ENCODE data around the gene PYGB. TPM values are rescaled to one million over a fixed set of nuclear protein-coding genes. Genes with fewer than 3 reads are reported as not detected.

The PYGB gene
- total RNA-seq, 1 donor = 194 TPM

DNA sequence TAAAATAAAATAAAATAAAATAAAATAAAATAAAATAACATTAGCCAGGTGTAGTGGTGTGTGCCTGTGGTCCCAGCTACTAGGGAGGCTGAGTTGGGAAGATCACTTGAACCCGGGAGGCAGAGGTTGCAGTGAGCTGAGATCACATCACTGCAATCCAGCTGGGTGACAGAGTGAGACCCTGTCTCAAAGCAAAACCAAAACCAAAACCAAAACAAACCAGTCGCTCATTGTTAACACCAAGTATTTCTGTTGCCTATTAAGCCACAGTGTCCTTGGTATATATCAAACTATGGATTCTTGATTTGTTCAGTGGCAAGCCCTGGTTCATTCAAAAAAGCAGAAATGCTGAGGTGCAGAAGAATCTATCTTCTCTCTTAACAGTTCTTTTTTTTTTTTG, 65.7 kb downstream of the PYGB start:
- peaks cover 7% of the 10 kb centered on the region for H3K79me2 ChIP-seq (ENCODE audit: insufficient read depth, low read length)
- peaks cover 3% of the 10 kb centered on the region for H3K36me3 ChIP-seq (ENCODE audit: insufficient read depth, low read length)
- no peaks in the 10 kb centered on the region for H3K27me3 ChIP-seq (ENCODE audit: insufficient read depth, low read length)
- no peaks in the 10 kb centered on the region for H4K20me1 ChIP-seq (ENCODE audit: insufficient read depth, low read length)
- no peak overlapping the region for H3K4me2 ChIP-seq (ENCODE audit: insufficient read depth, low read length)
- TF ChIP-seq, protein P1, sequence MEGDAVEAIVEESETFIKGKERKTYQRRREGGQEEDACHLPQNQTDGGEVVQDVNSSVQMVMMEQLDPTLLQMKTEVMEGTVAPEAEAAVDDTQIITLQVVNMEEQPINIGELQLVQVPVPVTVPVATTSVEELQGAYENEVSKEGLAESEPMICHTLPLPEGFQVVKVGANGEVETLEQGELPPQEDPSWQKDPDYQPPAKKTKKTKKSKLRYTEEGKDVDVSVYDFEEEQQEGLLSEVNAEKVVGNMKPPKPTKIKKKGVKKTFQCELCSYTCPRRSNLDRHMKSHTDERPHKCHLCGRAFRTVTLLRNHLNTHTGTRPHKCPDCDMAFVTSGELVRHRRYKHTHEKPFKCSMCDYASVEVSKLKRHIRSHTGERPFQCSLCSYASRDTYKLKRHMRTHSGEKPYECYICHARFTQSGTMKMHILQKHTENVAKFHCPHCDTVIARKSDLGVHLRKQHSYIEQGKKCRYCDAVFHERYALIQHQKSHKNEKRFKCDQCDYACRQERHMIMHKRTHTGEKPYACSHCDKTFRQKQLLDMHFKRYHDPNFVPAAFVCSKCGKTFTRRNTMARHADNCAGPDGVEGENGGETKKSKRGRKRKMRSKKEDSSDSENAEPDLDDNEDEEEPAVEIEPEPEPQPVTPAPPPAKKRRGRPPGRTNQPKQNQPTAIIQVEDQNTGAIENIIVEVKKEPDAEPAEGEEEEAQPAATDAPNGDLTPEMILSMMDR (IDR thresholded peaks at IDR 0.05; ENCODE audit: extremely low read depth, low read depth, low read length) = no peak
- no peak for DNase-seq (ENCODE audit: insufficient read length, low spot score, missing footprints)
- H3K9me3 ChIP-seq (ENCODE audit: low read depth, low read length) = no peaks in the 10 kb centered on the region
- H3K27ac ChIP-seq (ENCODE audit: low read depth, low read length) = no peak overlapping the region
- no peak overlapping the region for H3K4me3 ChIP-seq (ENCODE audit: insufficient read depth, low read length)
- peaks cover 42% of the 10 kb centered on the region for H3K4me1 ChIP-seq (ENCODE audit: insufficient read depth, low read length)
- no peak overlapping the region for H2AFZ ChIP-seq (ENCODE audit: low read length)

DNA sequence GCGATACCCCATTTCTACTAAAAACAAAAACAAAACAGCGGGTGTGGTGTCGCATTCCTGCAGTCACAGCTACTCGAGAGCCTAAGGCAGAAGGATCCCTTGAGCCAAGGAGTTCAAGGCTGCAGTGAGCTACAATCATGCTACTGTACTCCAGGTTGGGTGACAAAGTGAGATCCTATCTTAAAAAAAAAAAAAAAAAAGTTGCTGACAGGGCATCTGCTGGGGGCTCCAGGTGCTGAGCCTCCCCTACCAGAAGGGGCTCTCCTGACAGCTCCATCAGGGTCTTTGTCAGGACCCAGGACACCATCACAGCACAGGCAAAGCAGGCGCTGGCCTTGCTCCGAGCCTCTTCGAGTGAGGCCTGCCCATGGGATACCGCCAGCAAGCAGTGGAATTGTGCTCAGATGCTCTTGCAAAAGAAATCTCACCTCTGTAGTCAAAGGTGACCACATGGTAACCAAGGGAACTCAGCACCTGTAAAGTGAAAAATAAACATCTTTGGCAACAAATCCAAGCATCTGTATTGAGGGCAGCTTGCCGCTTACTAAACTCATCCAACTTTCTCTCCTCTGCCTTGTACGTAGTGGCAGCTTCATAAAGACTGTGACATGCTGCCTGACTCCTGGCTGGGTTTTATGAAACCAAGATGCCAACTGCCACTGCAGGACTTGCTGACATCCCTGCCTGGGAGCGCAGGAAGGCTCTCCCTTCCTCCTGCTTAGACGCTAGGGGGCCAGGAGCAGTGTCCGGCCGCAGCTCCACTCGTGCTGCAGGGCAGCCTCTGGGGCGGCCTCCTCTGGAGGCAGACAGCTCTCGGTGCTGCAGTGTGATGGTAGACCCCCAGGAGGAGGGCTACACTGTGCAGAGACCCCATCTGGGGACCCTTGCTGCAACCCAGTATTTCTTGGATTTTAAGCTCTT, 66.9 kb downstream of the PYGB start:
- Histone ChIP-seq H3K4me2 (ENCODE audit: insufficient read depth, low read length) (peak overlapping the region; percentile 64), H2AFZ (ENCODE audit: low read length) (no peak overlapping the region), H3K27ac (ENCODE audit: low read depth, low read length) (peak overlapping the region; percentile 70), H3K4me3 (ENCODE audit: insufficient read depth, low read length) (no peak overlapping the region), H3K27me3 (ENCODE audit: insufficient read depth, low read length) (no peaks in the 10 kb centered on the region), H3K9me3 (ENCODE audit: low read depth, low read length) (no peaks in the 10 kb centered on the region), H3K79me2 (ENCODE audit: insufficient read depth, low read length) (peaks cover 7% of the 10 kb centered on the region), H4K20me1 (ENCODE audit: insufficient read depth, low read length) (peaks cover 5% of the 10 kb centered on the region), H3K36me3 (ENCODE audit: insufficient read depth, low read length) (peaks cover 3% of the 10 kb centered on the region), H3K4me1 (ENCODE audit: insufficient read depth, low read length) (peaks cover 31% of the 10 kb centered on the region)
- peak; percentile 85 for DNase-seq (ENCODE audit: insufficient read length, low spot score, missing footprints)
- TF ChIP-seq, protein P1 (IDR thresholded peaks at IDR 0.05; ENCODE audit: extremely low read depth, low read depth, low read length) = peak; percentile 46

DNA sequence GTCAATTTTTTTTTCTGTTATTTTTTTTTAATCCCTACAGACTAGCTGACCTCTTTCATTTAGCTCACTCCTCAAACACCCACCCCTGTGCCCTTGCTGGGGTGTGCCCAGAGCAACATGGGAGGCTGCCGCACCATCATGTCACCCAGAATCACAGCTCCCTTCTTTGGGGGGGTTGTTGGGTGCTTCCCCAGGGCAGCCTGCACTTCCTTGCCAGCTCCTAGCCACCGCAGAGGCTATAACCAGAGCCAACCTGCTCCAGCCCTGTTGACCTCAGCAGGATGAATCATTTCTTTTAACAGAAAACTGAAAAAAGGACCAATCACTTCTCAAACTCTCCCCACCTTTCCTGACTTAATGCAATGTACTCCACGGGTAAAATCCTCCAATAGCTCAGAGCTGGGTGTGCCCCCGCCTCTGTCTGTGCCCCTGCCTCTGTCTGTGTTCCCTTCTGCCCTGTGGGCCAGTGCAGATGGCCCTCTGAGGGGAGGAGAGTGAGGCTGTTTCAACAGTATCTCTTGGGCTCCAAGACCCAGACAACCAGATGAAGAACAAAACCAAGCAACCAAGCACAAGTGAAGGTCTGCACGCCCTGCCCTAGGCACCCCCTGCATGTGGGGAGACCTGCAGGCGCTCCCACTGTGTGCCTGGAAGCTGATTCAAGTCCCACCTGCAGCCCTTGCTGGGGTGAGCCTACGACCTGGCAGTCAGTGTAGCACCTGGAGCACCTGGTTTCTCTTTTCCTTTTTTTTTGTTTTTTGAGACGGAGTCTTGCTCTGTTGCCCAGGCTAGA, 67.7 kb downstream of the PYGB start:
- peak overlapping the region; percentile 54 for H2AFZ ChIP-seq (ENCODE audit: low read length)
- peaks cover 5% of the 10 kb centered on the region for H4K20me1 ChIP-seq (ENCODE audit: insufficient read depth, low read length)
- no peaks in the 10 kb centered on the region for H3K27me3 ChIP-seq (ENCODE audit: insufficient read depth, low read length)
- no peaks in the 10 kb centered on the region for H3K9me3 ChIP-seq (ENCODE audit: low read depth, low read length)
- H3K36me3 ChIP-seq (ENCODE audit: insufficient read depth, low read length) = peaks cover 3% of the 10 kb centered on the region
- TF ChIP-seq, protein P1 (IDR thresholded peaks at IDR 0.05; ENCODE audit: extremely low read depth, low read depth, low read length) = no peak
- peak overlapping the region; percentile 70 for H3K27ac ChIP-seq (ENCODE audit: low read depth, low read length)
- H3K4me1 ChIP-seq (ENCODE audit: insufficient read depth, low read length) = peaks cover 22% of the 10 kb centered on the region
- peaks cover 9% of the 10 kb centered on the region for H3K79me2 ChIP-seq (ENCODE audit: insufficient read depth, low read length)
- H3K4me2 ChIP-seq (ENCODE audit: insufficient read depth, low read length) = peak overlapping the region; percentile 64
- DNase-seq (ENCODE audit: insufficient read length, low spot score, missing footprints) = peak; percentile 97
- H3K4me3 ChIP-seq (ENCODE audit: insufficient read depth, low read length) = peak overlapping the region; percentile 9
